ENCODE measurements around the gene HAPSTR1. TPM values are rescaled to one million over a fixed set of nuclear protein-coding genes. Genes with fewer than 3 reads are reported as not detected.

Gene HAPSTR1
- total and polyA plus RNA-seq, 8 donors = 6.0 to 35.5 (median 21.1) TPM

GRCh38 chr16:9095171-9095570 lies 3.7 kb downstream of the HAPSTR1 start:
- intact Hi-C loops (cut with DNase I) = no loop called here
- ATAC-seq = no peak

DNA sequence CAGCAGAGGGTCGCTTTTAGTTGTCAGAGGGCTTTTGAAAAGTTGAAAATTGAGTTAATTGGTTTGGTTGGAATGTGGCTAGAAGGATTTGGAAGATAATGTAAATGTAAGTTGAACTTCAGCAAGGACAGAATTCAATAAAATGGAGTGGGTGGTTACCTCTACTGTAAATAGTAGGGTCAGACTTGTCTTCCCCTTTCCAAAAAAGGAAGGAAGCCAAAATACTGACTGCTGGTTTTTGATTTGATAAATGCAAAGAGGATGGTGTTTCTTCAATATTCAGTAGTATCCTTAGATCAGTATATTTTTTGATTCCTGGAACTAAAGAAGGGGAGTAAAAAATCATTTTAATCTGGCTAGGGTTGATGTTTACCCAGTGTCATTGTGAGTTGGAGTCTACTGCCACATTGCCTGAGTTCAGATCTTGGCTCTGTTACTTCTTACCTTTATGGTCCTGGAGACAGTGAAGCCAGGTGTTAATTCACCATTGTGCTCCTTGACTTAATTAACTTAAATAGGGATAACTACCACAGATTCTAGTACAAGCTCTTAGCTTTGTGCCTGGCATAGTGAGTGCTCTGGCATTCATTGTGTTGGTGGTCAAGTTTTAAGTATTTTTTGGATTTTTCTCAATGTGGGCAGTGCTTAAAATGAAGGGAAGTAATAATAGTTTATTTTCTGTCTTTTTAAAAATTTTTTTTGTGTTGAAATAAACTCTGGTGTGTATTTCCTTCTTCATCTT lies 4.4 kb downstream of the HAPSTR1 start:
- H3K36me3 ChIP-seq = peaks cover 0 to 9% (median 0%) of the 10 kb centered on the region in 3 donors
- no peak overlapping the region for H3K4me3 ChIP-seq
- no peak for FAIRE-seq
- WGBS, 2 donors = 11 to 19% methylated on average over 1 of the region's 1 CpG
- H3K27ac ChIP-seq = no peak overlapping the region
- H3K27me3 ChIP-seq = no peaks in the 10 kb centered on the region
- DNase-seq = no peak
- peaks cover 42 to 73% (median 64%) of the 10 kb centered on the region in 3 donors for H3K4me1 ChIP-seq
- no peak for TF ChIP-seq CTCF (IDR thresholded peaks at IDR 0.05)
- ATAC-seq = no peak
- H3K9me3 ChIP-seq = no peaks in the 10 kb centered on the region
- intact Hi-C loops (cut with DNase I) = no loop called here

More at GRCh38 chr16:9095171-9095570, 3.7 kb downstream of the HAPSTR1 start:
- no peaks in the 10 kb centered on the region for H3K27me3 ChIP-seq
- peaks cover 0 to 3% (median 0%) of the 10 kb centered on the region in 3 donors for H3K36me3 ChIP-seq
- 5 to 6% methylated on average over 1 of the region's 1 CpG for WGBS, 2 donors
- FAIRE-seq (no peak), DNase-seq (no peak)
- peak overlapping the region in 2 of 4 donors; percentile 79 to 94 for H3K4me3 ChIP-seq
- TF ChIP-seq CTCF (IDR thresholded peaks at IDR 0.05) = no peak
- H3K27ac ChIP-seq = no peak overlapping the region
- no peaks in the 10 kb centered on the region for H3K9me3 ChIP-seq
- peaks cover 37 to 67% (median 60%) of the 10 kb centered on the region in 3 donors for H3K4me1 ChIP-seq

DNA sequence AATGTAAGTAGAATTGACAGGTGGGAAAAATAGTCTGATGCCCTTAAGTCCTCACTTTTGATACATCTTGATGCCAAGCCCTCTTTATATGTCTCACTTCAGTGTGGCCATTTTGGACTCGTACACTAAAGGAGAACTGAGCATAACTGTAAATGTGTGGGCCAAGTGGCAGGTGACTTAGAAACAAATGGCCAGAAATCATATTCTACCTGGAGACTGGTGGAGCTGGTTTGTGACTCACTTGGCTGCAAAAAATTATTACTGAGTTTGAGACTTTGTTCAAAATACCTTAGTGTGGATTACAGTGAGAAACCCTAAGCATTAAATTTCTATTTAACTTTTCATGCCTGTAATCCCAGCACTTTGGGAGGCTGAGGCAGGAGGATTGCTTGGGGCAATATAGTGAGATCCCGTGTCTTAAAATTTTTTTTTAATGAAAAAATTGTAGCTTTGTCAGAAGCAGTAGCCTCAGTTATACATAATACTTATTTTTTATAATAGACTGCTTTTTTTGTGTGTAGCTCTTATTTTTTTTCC lies 5.0 kb downstream of the HAPSTR1 start:
- 65 to 67% methylated on average over 2 of the region's 2 CpGs for WGBS, 2 donors
- ATAC-seq (no peak), DNase-seq (no peak), FAIRE-seq (no peak)
- Histone ChIP-seq H3K4me3 (no peak overlapping the region), H3K4me1 (peaks cover 42 to 76% (median 64%) of the 10 kb centered on the region in 3 donors), H3K36me3 (peaks cover 0 to 10% (median 0%) of the 10 kb centered on the region in 3 donors), H3K27me3 (no peaks in the 10 kb centered on the region), H3K9me3 (no peaks in the 10 kb centered on the region), H3K27ac (no peak overlapping the region)
- no peak for TF ChIP-seq CTCF (IDR thresholded peaks at IDR 0.05)
- intact Hi-C loops (cut with DNase I) = no loop called here

GRCh38 chr16:9097266-9098219 lies 6.1 kb downstream of the HAPSTR1 start:
- 52 to 66% methylated on average over 10 of the region's 10 CpGs for WGBS, 2 donors
- Histone ChIP-seq H3K4me3 (no peak overlapping the region), H3K36me3 (peaks cover 0 to 15% (median 0%) of the 10 kb centered on the region in 3 donors), H3K4me1 (peaks cover 42 to 78% (median 72%) of the 10 kb centered on the region in 3 donors), H3K9me3 (no peaks in the 10 kb centered on the region), H3K27me3 (no peaks in the 10 kb centered on the region), H3K27ac (peak overlapping the region in 1 of 4 donors; percentile 46)
- no peak for ATAC-seq
- no peak for TF ChIP-seq CTCF (IDR thresholded peaks at IDR 0.05)
- intact Hi-C loops (cut with DNase I) = no loop called here
- no peak for FAIRE-seq
- no peak for DNase-seq

Data from pancreas (tissue), 10 donors.